ENCODE measurements around the gene KRT80.
A peak's percentile ranks its signal among the peaks of the same experiment; 100 is the strongest.

Gene KRT80

DNA sequence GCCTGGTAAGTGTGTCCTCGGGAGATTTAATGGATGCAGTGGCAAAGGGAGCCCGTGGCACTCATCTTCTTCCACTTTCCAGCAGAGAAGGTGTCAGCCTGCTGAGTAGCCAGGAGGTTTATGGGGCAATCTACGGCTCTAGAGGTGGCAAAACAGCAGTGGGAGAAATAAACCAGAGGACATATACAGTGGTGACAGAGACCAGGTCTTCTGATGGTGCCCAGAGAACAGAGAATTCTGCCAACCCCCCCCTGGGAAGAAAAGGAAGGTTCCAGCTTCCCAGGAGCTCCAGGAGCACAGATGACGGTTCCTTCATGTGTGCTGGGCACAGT is 69.3 kb downstream of the KRT80 start:
- Histone ChIP-seq H3K4me2 (ENCODE audit: low read length) (no peak overlapping the region), H3K4me1 (ENCODE audit: control insufficient read depth in 1 of 2, insufficient read depth in 2 of 2, low read length in 2 of 2) (peaks cover 10 to 14% of the 10 kb centered on the region in 2 experiments), H3K4ac (ENCODE audit: low read depth, low read length) (no peak overlapping the region), H3K9me3 (ENCODE audit: insufficient read depth, low read depth, low read length) (no peaks in the 10 kb centered on the region), H4K12ac (ENCODE audit: low read depth, low read length) (no peak overlapping the region), H2AK5ac (ENCODE audit: low read length) (no peak overlapping the region), H3K27ac (ENCODE audit: low read depth, low read length) (no peak overlapping the region), H2AFZ (ENCODE audit: insufficient read depth, low read length, poor library complexity) (no peak overlapping the region), H3K79me2 (ENCODE audit: control insufficient read depth, insufficient read depth, low read length, poor library complexity) (no peaks in the 10 kb centered on the region), H4K8ac (ENCODE audit: low read depth, low read length) (no peak overlapping the region), H3K14ac (ENCODE audit: low read length) (no peak overlapping the region), H3K18ac (ENCODE audit: low read length) (no peak overlapping the region), H3K4me3 (ENCODE audit: low read depth, low read length) (no peak overlapping the region), H3K36me3 (ENCODE audit: control insufficient read depth in 1 of 2, insufficient read depth in 2 of 2, low read length in 2 of 2) (no peaks in the 10 kb centered on the region), H3K9ac (ENCODE audit: low read length) (no peak overlapping the region), H2BK5ac (ENCODE audit: low read depth, low read length, poor library complexity) (no peak overlapping the region), H3K79me1 (ENCODE audit: low read length) (no peaks in the 10 kb centered on the region), H3K27me3 (ENCODE audit: insufficient read depth, low read length) (no peaks in the 10 kb centered on the region), H3K23ac (ENCODE audit: low read length) (no peak overlapping the region), H2BK120ac (ENCODE audit: insufficient read depth, low read length, poor library complexity) (no peak overlapping the region), H2BK12ac (ENCODE audit: low read length) (no peak overlapping the region), H4K91ac (ENCODE audit: low read depth, low read length) (no peak overlapping the region)
- no peak for DNase-seq
- no CpG with 5 or more reads among the region's 4 CpGs for WGBS (ENCODE audit: extremely low coverage, insufficient coverage, insufficient read length)

- Histone ChIP-seq H3K23ac (ENCODE audit: low read length) (no peak overlapping the region), H3K36me3 (ENCODE audit: control insufficient read depth in 1 of 2, insufficient read depth in 2 of 2, low read length in 2 of 2) (no peaks in the 10 kb centered on the region), H3K9ac (ENCODE audit: low read length) (no peak overlapping the region), H2BK12ac (ENCODE audit: low read length) (no peak overlapping the region), H4K12ac (ENCODE audit: low read depth, low read length) (no peak overlapping the region), H3K4me2 (ENCODE audit: low read length) (no peak overlapping the region), H2AK5ac (ENCODE audit: low read length) (no peak overlapping the region), H2AFZ (ENCODE audit: insufficient read depth, low read length, poor library complexity) (no peak overlapping the region), H2BK120ac (ENCODE audit: insufficient read depth, low read length, poor library complexity) (no peak overlapping the region), H3K27me3 (ENCODE audit: insufficient read depth, low read length) (no peaks in the 10 kb centered on the region), H3K18ac (ENCODE audit: low read length) (no peak overlapping the region), H3K14ac (ENCODE audit: low read length) (no peak overlapping the region), H3K4me1 (ENCODE audit: control insufficient read depth in 1 of 2, insufficient read depth in 2 of 2, low read length in 2 of 2) (peaks cover 10 to 12% of the 10 kb centered on the region in 2 experiments), H3K27ac (ENCODE audit: low read depth, low read length) (no peak overlapping the region), H3K4ac (ENCODE audit: low read depth, low read length) (no peak overlapping the region), H2BK5ac (ENCODE audit: low read depth, low read length, poor library complexity) (no peak overlapping the region), H3K79me2 (ENCODE audit: control insufficient read depth, insufficient read depth, low read length, poor library complexity) (no peaks in the 10 kb centered on the region), H3K79me1 (ENCODE audit: low read length) (no peaks in the 10 kb centered on the region), H3K9me3 (ENCODE audit: insufficient read depth, low read depth, low read length) (no peaks in the 10 kb centered on the region), H4K8ac (ENCODE audit: low read depth, low read length) (no peak overlapping the region), H4K91ac (ENCODE audit: low read depth, low read length) (no peak overlapping the region), H3K4me3 (ENCODE audit: low read depth, low read length) (no peak overlapping the region)
- peak; percentile 29 to 70 for DNase-seq
- WGBS (ENCODE audit: extremely low coverage, insufficient coverage, insufficient read length) = no CpG with 5 or more reads among the region's 18 CpGs
These were observed 69.8 kb downstream of the KRT80 start for GRCh38 chr12:52121824-52122539.

GRCh38 chr12:52120951-52121823 is 70.6 kb downstream of the KRT80 start:
- no peaks in the 10 kb centered on the region for H3K79me2 ChIP-seq (ENCODE audit: control insufficient read depth, insufficient read depth, low read length, poor library complexity)
- H3K18ac ChIP-seq (ENCODE audit: low read length) = no peak overlapping the region
- H3K9ac ChIP-seq (ENCODE audit: low read length) = no peak overlapping the region
- H2AFZ ChIP-seq (ENCODE audit: insufficient read depth, low read length, poor library complexity) = no peak overlapping the region
- H3K4me1 ChIP-seq (ENCODE audit: control insufficient read depth in 1 of 2, insufficient read depth in 2 of 2, low read length in 2 of 2) = peaks cover 12% of the 10 kb centered on the region in 2 experiments
- H3K27ac ChIP-seq (ENCODE audit: low read depth, low read length) = no peak overlapping the region
- peak in 1 of 2 donors; percentile 5 for DNase-seq
- no peaks in the 10 kb centered on the region for H3K36me3 ChIP-seq (ENCODE audit: control insufficient read depth in 1 of 2, insufficient read depth in 2 of 2, low read length in 2 of 2)
- no CpG with 5 or more reads among the region's 19 CpGs for WGBS (ENCODE audit: extremely low coverage, insufficient coverage, insufficient read length)
- H3K79me1 ChIP-seq (ENCODE audit: low read length) = no peaks in the 10 kb centered on the region
- no peaks in the 10 kb centered on the region for H3K27me3 ChIP-seq (ENCODE audit: insufficient read depth, low read length)
- H4K8ac ChIP-seq (ENCODE audit: low read depth, low read length) = no peak overlapping the region
- H2BK12ac ChIP-seq (ENCODE audit: low read length) = no peak overlapping the region
- no peak overlapping the region for H4K12ac ChIP-seq (ENCODE audit: low read depth, low read length)
- no peak overlapping the region for H3K4me3 ChIP-seq (ENCODE audit: low read depth, low read length)
- H2BK120ac ChIP-seq (ENCODE audit: insufficient read depth, low read length, poor library complexity) = no peak overlapping the region
- H3K4me2 ChIP-seq (ENCODE audit: low read length) = no peak overlapping the region
- H3K9me3 ChIP-seq (ENCODE audit: insufficient read depth, low read depth, low read length) = no peaks in the 10 kb centered on the region
- no peak overlapping the region for H3K4ac ChIP-seq (ENCODE audit: low read depth, low read length)
- H3K14ac ChIP-seq (ENCODE audit: low read length) = no peak overlapping the region
- no peak overlapping the region for H2BK5ac ChIP-seq (ENCODE audit: low read depth, low read length, poor library complexity)
- H4K91ac ChIP-seq (ENCODE audit: low read depth, low read length) = no peak overlapping the region
- H3K23ac ChIP-seq (ENCODE audit: low read length) = no peak overlapping the region
- no peak overlapping the region for H2AK5ac ChIP-seq (ENCODE audit: low read length)

DNA sequence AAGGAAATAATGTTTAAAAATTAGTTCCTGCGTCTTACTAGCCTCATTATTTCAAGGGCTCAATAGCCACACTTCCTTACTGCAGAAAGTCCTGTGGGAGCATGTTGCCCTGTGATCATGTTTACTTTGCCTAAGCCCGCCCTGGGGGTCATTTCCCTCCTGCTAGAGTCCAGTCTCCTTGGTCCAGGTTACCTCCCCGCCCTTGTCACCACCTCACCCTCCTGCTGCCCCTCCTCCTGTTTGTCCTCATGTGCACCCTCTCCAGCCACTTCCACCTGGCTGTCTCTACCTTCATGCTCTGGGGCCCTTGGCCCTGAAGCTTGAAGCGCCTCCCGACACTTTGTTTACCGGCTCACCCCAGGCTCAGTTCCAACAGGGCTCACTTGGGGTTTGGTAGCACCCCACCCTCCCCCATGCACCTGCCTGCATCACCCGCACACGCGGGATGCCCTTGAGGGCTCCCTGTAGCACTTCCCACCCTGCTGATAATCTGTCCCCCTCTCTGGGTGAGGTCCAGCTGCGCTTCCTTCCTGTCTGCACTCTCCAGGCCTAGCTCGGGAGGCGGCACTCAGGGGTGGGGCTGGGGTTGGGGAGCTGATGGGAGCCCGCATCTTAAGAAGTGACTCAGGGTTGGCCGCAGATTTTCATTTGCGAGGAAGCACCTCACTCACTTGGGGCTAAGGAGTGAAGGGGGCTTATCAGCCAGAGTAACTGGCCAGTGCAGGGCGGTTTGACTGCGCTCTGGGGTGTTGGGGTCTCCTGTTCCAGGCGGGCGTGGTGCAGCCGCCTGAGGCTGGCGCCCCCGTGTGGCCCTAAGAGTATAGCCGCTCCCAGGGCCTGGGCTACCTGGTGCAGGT is 72.2 kb downstream of the KRT80 start:
- no peaks in the 10 kb centered on the region for H3K36me3 ChIP-seq (ENCODE audit: control insufficient read depth in 1 of 2, insufficient read depth in 2 of 2, low read length in 2 of 2)
- H2BK12ac ChIP-seq (ENCODE audit: low read length) = no peak overlapping the region
- no peak overlapping the region for H3K18ac ChIP-seq (ENCODE audit: low read length)
- no peaks in the 10 kb centered on the region for H3K79me1 ChIP-seq (ENCODE audit: low read length)
- H3K4me2 ChIP-seq (ENCODE audit: low read length) = no peak overlapping the region
- H2BK5ac ChIP-seq (ENCODE audit: low read depth, low read length, poor library complexity) = no peak overlapping the region
- H3K9me3 ChIP-seq (ENCODE audit: insufficient read depth, low read depth, low read length) = no peaks in the 10 kb centered on the region
- H4K91ac ChIP-seq (ENCODE audit: low read depth, low read length) = no peak overlapping the region
- H3K14ac ChIP-seq (ENCODE audit: low read length) = no peak overlapping the region
- H3K27me3 ChIP-seq (ENCODE audit: insufficient read depth, low read length) = no peaks in the 10 kb centered on the region
- no peaks in the 10 kb centered on the region for H3K79me2 ChIP-seq (ENCODE audit: control insufficient read depth, insufficient read depth, low read length, poor library complexity)
- H4K8ac ChIP-seq (ENCODE audit: low read depth, low read length) = no peak overlapping the region
- no peak overlapping the region for H4K12ac ChIP-seq (ENCODE audit: low read depth, low read length)
- WGBS (ENCODE audit: extremely low coverage, insufficient coverage, insufficient read length) = no CpG with 5 or more reads among the region's 23 CpGs
- no peak overlapping the region for H3K9ac ChIP-seq (ENCODE audit: low read length)
- peak; percentile 38 to 53 for DNase-seq
- no peak overlapping the region for H3K23ac ChIP-seq (ENCODE audit: low read length)
- H2BK120ac ChIP-seq (ENCODE audit: insufficient read depth, low read length, poor library complexity) = no peak overlapping the region
- no peak overlapping the region for H3K27ac ChIP-seq (ENCODE audit: low read depth, low read length)
- no peak overlapping the region for H3K4ac ChIP-seq (ENCODE audit: low read depth, low read length)
- H3K4me3 ChIP-seq (ENCODE audit: low read depth, low read length) = no peak overlapping the region
- peaks cover 5% of the 10 kb centered on the region in 2 experiments for H3K4me1 ChIP-seq (ENCODE audit: control insufficient read depth in 1 of 2, insufficient read depth in 2 of 2, low read length in 2 of 2)
- no peak overlapping the region for H2AK5ac ChIP-seq (ENCODE audit: low read length)
- no peak overlapping the region for H2AFZ ChIP-seq (ENCODE audit: insufficient read depth, low read length, poor library complexity)

Measured in trophoblast cell (in vitro differentiated cells and primary cell).